CD4-positive, alpha-beta T cell (primary cell): Measurements from ENCODE around the gene LHB. TPM values are rescaled to one million over a fixed set of nuclear protein-coding genes. Genes with fewer than 3 reads are reported as not detected.
A peak's percentile ranks its signal among the peaks of the same experiment; 100 is the strongest.

Source experiments
- ATAC-seq: fragments of 200-7000 bp; cut with Tn5 transposase; one replicate; pipeline ENCODE4 v1.10.0; 2022; ENCODE audit warnings: mild to moderate bottlenecking; ENCODE audit not compliant: poor library complexity
- CTCF ChIA-PET: fragments of 350-600 bp; sonication (Branson Sonifier 250); formaldehyde crosslinking; loops from one replicate; lab custom pipeline; 2021; ENCODE audit warnings: antibody characterized with exemption, inconsistent platforms; lab: Charles Lee
- POLR2A ChIA-PET: fragments of 350-600 bp; sonication (Branson Sonifier 250); formaldehyde crosslinking; loops from one replicate; lab custom pipeline; 2021; ENCODE audit warnings: antibody characterized with exemption, inconsistent platforms; lab: Charles Lee
- DNase-seq, 14 experiments: peaks; one replicate each; pipeline ENCODE4 v3.0.0-alpha.2; 2013 to 2020; ENCODE audit warnings: mixed read lengths in 2 of 14
- H3K27ac ChIP-seq, 2 donors: one replicate each; pipeline versions ENCODE4 v1.5.1 to v1.7.0; 2013; ENCODE audit warnings: low read length in 2 of 2, low read depth in 1 of 2, mild to moderate bottlenecking in 1 of 2
- H3K27me3 ChIP-seq, 2 experiments: 1 replicate in 1 of 2; 2 replicates in 1 of 2; pipeline versions ENCODE4 v1.6.1 to v1.7.0; 2013; ENCODE audit warnings: low read length in 2 of 2, control low read depth in 1 of 2, mild to moderate bottlenecking in 1 of 2, moderate library complexity in 1 of 2; ENCODE audit not compliant: insufficient read depth in 2 of 2, control insufficient read depth in 1 of 2
- H3K36me3 ChIP-seq: one replicate; pipeline ENCODE4 v1.6.1; 2013; ENCODE audit warnings: low read length, control low read depth; ENCODE audit not compliant: insufficient read depth
- H3K4me1 ChIP-seq: one replicate; pipeline ENCODE4 v1.6.1; 2013; ENCODE audit warnings: low read length, control low read depth; ENCODE audit not compliant: insufficient read depth
- H3K4me3 ChIP-seq: one replicate; pipeline ENCODE4 v1.5.1; 2013; ENCODE audit warnings: mild to moderate bottlenecking, low read length, moderate library complexity
- H3K9me3 ChIP-seq, 2 experiments: 1 replicate in 1 of 2; 2 replicates in 1 of 2; pipeline versions ENCODE4 v1.6.1 to v1.7.0; 2013; ENCODE audit warnings: low read length in 2 of 2, mild to moderate bottlenecking in 2 of 2, control low read depth in 1 of 2, moderate library complexity in 1 of 2; ENCODE audit not compliant: control insufficient read depth in 1 of 2, insufficient read depth in 1 of 2
- H3K27ac Mint-ChIP-seq: one replicate; pipeline ENCODE4 v1.8.0; 2020; ENCODE audit warnings: mixed read lengths
- H3K27me3 Mint-ChIP-seq: one replicate; pipeline ENCODE4 v1.8.0; 2021; ENCODE audit warnings: mixed read lengths
- H3K36me3 Mint-ChIP-seq: one replicate; pipeline ENCODE4 v1.8.0; 2021; ENCODE audit warnings: low read depth, mixed read lengths
- H3K4me1 Mint-ChIP-seq: one replicate; pipeline ENCODE4 v1.8.0; 2021; ENCODE audit warnings: low read depth, mixed read lengths
- H3K4me3 Mint-ChIP-seq: one replicate; pipeline ENCODE4 v1.8.0; 2020; ENCODE audit warnings: mild to moderate bottlenecking, mixed read lengths
- H3K9me3 Mint-ChIP-seq: one replicate; pipeline ENCODE4 v1.8.0; 2020; ENCODE audit warnings: mixed read lengths
- CTCF ChIP-seq: fragments of 200-600 bp; IDR thresholded peaks from one replicate; pipeline ENCODE4 v1.8.0; 2022; ENCODE audit warnings: antibody characterized with exemption, mild to moderate bottlenecking
- intact Hi-C, 2 experiments: fragments of 100-400 bp; cut with DNase I in 1 of 2; cut with micrococcal nuclease in 1 of 2; formaldehyde crosslinking; loops; one replicate each; pipeline versions ENCODE4 v1.15.1 to v1.9.0; 2023 to 2025; cut with DNase I, micrococcal nuclease
- total RNA-seq, 174 experiments: library from RNA in 2 of 174; stranded (reverse) in 2 of 174; gene quantifications; one replicate each; pipeline ENCODE4 v1.2.3 and lab custom pipeline; 2021 to 2026

Gene LHB
- total RNA-seq, 2 experiments from 2014 or later: not detected

DNA sequence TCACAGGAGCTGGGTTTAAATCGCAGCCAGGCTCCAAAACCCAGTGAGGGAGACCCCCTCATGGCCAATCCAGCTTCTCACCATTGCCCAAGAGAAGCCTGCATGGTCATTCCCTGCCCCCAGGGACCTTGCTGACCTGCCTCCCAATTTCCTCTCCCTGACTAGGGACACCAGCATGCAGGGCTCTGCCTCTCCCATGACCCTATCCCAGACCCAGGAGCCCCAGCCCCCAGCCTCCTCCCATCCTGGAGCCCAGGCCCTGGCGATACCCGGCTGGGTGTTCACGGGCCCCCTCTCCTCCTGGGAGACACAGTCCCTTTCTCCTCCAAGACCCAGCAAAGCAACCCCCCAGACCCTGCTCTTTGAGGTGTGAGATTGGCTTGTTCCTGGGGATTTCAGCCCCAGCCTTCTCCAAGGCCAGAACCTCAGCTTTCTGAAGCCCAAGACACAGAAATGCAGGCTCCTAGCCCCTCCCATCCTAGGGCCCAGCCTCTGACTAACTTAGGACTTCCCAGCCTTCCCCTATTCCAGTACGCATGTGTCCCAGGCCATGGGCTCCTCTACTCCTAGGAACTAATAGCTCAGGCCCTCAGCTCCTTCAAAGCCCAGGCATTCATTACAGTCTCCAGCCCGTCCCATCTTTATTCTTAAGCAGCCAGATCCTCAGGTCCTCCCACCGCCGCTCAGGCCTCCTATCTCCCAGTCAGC is 24.9 kb downstream of the LHB start:
- peaks cover 38% of the 10 kb centered on the region for H3K4me1 Mint-ChIP-seq
- Histone ChIP-seq H3K27ac (peak overlapping the region in 1 of 2 donors; percentile 41), H3K9me3 (no peaks in the 10 kb centered on the region), H3K4me1 (peaks cover 43% of the 10 kb centered on the region), H3K4me3 (peak overlapping the region; percentile 84), H3K36me3 (peaks cover 10% of the 10 kb centered on the region), H3K27me3 (no peaks in the 10 kb centered on the region)
- TF ChIP-seq CTCF: no peak
- CTCF ChIA-PET: interaction anchor here (0.5 to 2.4 kb wide), 4 partner anchors 21 to 106 kb away, joined by 3 to 15 read pairs (median 9); no protein-coding TSS in a partner anchor
- POLR2A ChIA-PET: interaction anchor here (0.8 to 3.3 kb wide), 4 partner anchors 25 to 346 kb away, joined by 4 to 41 read pairs (median 12); partner anchors contain the start of genes CA11, FTL, LIN7B and NUCB1
- H3K4me3 Mint-ChIP-seq: peak overlapping the region; percentile 92
- ATAC-seq: no peak
- intact Hi-C loops: loop anchor here (2.0 to 10.0 kb wide), 9 partner anchors 27 to 627 kb away; partner anchors contain the start of genes CYTH2 (in 1 of the 2), DHDH (in 1 of the 2), IZUMO1 (in 1 of the 2) and SLC17A7 (in 1 of the 2)
- no peaks in the 10 kb centered on the region for H3K9me3 Mint-ChIP-seq
- peak in 2 of 14 experiments; percentile 62 to 65 for DNase-seq
- H3K36me3 Mint-ChIP-seq: peaks cover 39% of the 10 kb centered on the region
- no peaks in the 10 kb centered on the region for H3K27me3 Mint-ChIP-seq
- peak overlapping the region; percentile 90 for H3K27ac Mint-ChIP-seq

DNA sequence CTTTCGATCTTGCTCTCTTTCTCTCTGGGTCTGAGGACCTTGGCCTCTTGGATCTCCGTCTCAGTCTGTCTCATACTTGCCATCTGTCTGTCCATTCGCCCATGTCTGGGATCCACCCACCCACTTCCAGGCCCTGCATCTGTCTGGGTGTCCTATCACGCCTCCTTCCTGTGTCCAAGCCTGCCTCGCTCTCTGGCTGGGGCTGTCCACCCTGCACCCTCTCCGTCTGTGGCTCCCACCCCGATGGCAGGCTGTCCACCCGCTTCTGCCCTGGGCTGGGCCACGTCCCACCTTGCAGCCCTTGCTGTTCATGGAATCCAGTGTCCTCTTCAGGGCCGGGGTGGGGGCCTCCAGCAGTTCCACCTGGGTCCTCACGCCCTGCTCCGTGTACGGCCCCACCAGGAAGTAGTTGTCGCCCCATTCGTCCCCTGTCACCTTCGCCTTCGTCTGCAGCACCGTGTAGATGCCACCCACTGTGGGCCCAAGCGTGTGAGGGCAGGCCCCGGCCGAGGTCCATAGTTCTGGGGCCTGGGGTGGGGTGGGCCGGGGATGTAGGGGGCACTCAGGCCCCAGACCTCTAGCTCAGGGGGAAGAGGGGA is 25.8 kb downstream of the LHB start:
- ChIA-PET POLR2A (no interaction called here), CTCF (no interaction called here)
- Histone ChIP-seq H3K9me3 (no peaks in the 10 kb centered on the region), H3K27ac (no peak overlapping the region), H3K4me3 (no peak overlapping the region), H3K27me3 (no peaks in the 10 kb centered on the region), H3K4me1 (peaks cover 43% of the 10 kb centered on the region), H3K36me3 (peaks cover 11% of the 10 kb centered on the region)
- ATAC-seq: no peak
- H3K4me3 Mint-ChIP-seq: no peak overlapping the region
- peak in 1 of 14 experiments; percentile 37 for DNase-seq
- H3K4me1 Mint-ChIP-seq: peaks cover 35% of the 10 kb centered on the region
- peaks cover 47% of the 10 kb centered on the region for H3K36me3 Mint-ChIP-seq
- H3K9me3 Mint-ChIP-seq: no peaks in the 10 kb centered on the region
- TF ChIP-seq CTCF: no peak
- H3K27ac Mint-ChIP-seq: no peak overlapping the region
- no peaks in the 10 kb centered on the region for H3K27me3 Mint-ChIP-seq
- intact Hi-C loops: loop anchor here (5.0 to 10.0 kb wide), 6 partner anchors 136 to 626 kb away; partner anchors contain the start of genes IZUMO1 (in 1 of the 2), SLC17A7 (in 1 of the 2), SYNGR4 (in 1 of the 2) and TMEM143 (in 1 of the 2)

GRCh38 chr19:48990400-48990799 is 26.5 kb downstream of the LHB start:
- Mint-ChIP-seq H3K4me1 (peaks cover 35% of the 10 kb centered on the region), H3K4me3 (peak overlapping the region; percentile 18), H3K27ac (no peak overlapping the region), H3K27me3 (no peaks in the 10 kb centered on the region), H3K36me3 (peaks cover 48% of the 10 kb centered on the region), H3K9me3 (no peaks in the 10 kb centered on the region)
- no peak for DNase-seq
- TF ChIP-seq CTCF: no peak
- H3K9me3 ChIP-seq: no peaks in the 10 kb centered on the region
- no peak for ATAC-seq
- ChIA-PET POLR2A (no interaction called here), CTCF (no interaction called here)
- intact Hi-C loops: loop anchor here (5.0 to 10.0 kb wide), 6 partner anchors 137 to 626 kb away; partner anchors contain the start of genes IZUMO1 (in 1 of the 2), SLC17A7 (in 1 of the 2), SYNGR4 (in 1 of the 2) and TMEM143 (in 1 of the 2)
- H3K4me3 ChIP-seq: no peak overlapping the region
- H3K27me3 ChIP-seq: no peaks in the 10 kb centered on the region
- H3K36me3 ChIP-seq: peaks cover 16% of the 10 kb centered on the region
- peaks cover 41% of the 10 kb centered on the region for H3K4me1 ChIP-seq
- H3K27ac ChIP-seq: no peak overlapping the region
